Gastroesophageal sphincter (tissue), 3 donors: ENCODE measurements around the gene DDI2.

ENCODE experiments used
- POLR2A ChIP-seq, 2 donors: fragments of 450-650 bp; IDR thresholded peaks; one replicate each; pipeline ENCODE4 v1.6.1; 2017; ENCODE audit warnings: antibody characterized with exemption in 2 of 2, mild to moderate bottlenecking in 2 of 2, moderate library complexity in 1 of 2
- TF ChIP-seq, protein P1 (sequence below), 4 experiments: fragments of 200-600 bp in 2 of 4; fragments of 450-650 bp in 2 of 4; sonication (generic) in 1 of 4; IDR thresholded peaks; one replicate each; pipeline ENCODE4 v1.5.1; 2017 to 2019; ENCODE audit warnings: antibody characterized with exemption in 4 of 4, mild to moderate bottlenecking in 2 of 4, moderate library complexity in 2 of 4

- TF ChIP-seq, protein P1, sequence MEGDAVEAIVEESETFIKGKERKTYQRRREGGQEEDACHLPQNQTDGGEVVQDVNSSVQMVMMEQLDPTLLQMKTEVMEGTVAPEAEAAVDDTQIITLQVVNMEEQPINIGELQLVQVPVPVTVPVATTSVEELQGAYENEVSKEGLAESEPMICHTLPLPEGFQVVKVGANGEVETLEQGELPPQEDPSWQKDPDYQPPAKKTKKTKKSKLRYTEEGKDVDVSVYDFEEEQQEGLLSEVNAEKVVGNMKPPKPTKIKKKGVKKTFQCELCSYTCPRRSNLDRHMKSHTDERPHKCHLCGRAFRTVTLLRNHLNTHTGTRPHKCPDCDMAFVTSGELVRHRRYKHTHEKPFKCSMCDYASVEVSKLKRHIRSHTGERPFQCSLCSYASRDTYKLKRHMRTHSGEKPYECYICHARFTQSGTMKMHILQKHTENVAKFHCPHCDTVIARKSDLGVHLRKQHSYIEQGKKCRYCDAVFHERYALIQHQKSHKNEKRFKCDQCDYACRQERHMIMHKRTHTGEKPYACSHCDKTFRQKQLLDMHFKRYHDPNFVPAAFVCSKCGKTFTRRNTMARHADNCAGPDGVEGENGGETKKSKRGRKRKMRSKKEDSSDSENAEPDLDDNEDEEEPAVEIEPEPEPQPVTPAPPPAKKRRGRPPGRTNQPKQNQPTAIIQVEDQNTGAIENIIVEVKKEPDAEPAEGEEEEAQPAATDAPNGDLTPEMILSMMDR (IDR thresholded peaks at IDR 0.05) = no peak
- no peak for TF ChIP-seq POLR2A (IDR thresholded peaks at IDR 0.05)
Measured at GRCh38 chr1:15718199-15718601, 100.9 kb downstream of the DDI2 start.
